Vagina (tissue), 2 donors: Measurements from ENCODE around the gene EDC4.
"Not testable (repeated sequence)": the region's sequence is repeated elsewhere in the genome, so short reads cannot be mapped to it uniquely, and the experiment has no call there.

Experiments used
- CTCF ChIP-seq, 3 experiments: fragments of 450-650 bp in 2 of 3; fragments of 200-600 bp in 1 of 3; sonication (generic) in 1 of 3; IDR thresholded peaks; one replicate each; pipeline ENCODE4 v1.5.1; 2017 to 2019; ENCODE audit warnings: antibody characterized with exemption in 3 of 3, mild to moderate bottlenecking in 2 of 3, moderate library complexity in 2 of 3
- POLR2A ChIP-seq, 2 donors: fragments of 450-650 bp; IDR thresholded peaks; one replicate each; pipeline ENCODE4 v1.6.1; 2017; ENCODE audit warnings: antibody characterized with exemption in 2 of 2, mild to moderate bottlenecking in 2 of 2, moderate library complexity in 2 of 2
- POLR2AphosphoS5 ChIP-seq, 2 donors: sonication (generic); formaldehyde crosslinking; IDR thresholded peaks; one replicate each; pipeline ENCODE4 v1.9.0; 2017; ENCODE audit warnings: antibody characterized with exemption in 2 of 2, mild to moderate bottlenecking in 2 of 2, low read depth in 1 of 2; ENCODE audit not compliant: insufficient read depth in 1 of 2

DNA sequence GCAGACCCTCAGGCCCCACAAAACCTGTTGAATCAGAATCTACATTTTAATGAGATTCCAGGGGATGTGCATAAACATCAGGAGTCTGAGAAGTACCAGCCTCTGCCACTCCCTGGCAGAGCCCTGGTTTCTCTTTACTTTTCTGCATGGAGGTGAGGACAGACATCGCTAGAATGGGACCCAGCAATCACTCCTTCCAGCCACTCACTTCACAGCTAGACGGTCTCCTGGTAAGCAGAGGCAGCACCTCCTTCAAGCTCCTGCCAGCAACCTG is 42.6 kb downstream of the EDC4 start:
- not testable (repeated sequence) for TF ChIP-seq CTCF (IDR thresholded peaks at IDR 0.05); POLR2AphosphoS5 (IDR thresholded peaks at IDR 0.05; ENCODE audit: insufficient read depth in 1 of 2, low read depth in 1 of 2); POLR2A (IDR thresholded peaks at IDR 0.05)
